Measurements from ENCODE around the gene ADAMTSL2. TPM values are rescaled to one million over a fixed set of nuclear protein-coding genes. Genes with fewer than 3 reads are reported as not detected.

The ADAMTSL2 gene
- total and polyA plus RNA-seq, 2 experiments from 2014 or later, result 1.5 to 2.2 TPM

GRCh38 chr9:133542002-133542401, 7.5 kb downstream of the ADAMTSL2 start:
- Histone ChIP-seq H3K27me3 (no peaks in the 10 kb centered on the region), H3K79me2 (no peaks in the 10 kb centered on the region), H3K27ac (no peak overlapping the region), H2AFZ (no peak overlapping the region), H3K9me3 (ENCODE audit: low read depth) (no peaks in the 10 kb centered on the region), H4K20me1 (ENCODE audit: insufficient read depth, poor library complexity, severe bottlenecking) (no peaks in the 10 kb centered on the region), H3K4me1 (ENCODE audit: insufficient read depth) (peaks cover 4% of the 10 kb centered on the region), H3K4me2 (no peak overlapping the region), H3K36me3 (replicated peaks; ENCODE audit: insufficient read depth, low read depth) (no peaks in the 10 kb centered on the region), H3K4me3 (no peak overlapping the region), H3K9me2 (replicated peaks; ENCODE audit: insufficient read depth) (no peaks in the 10 kb centered on the region)
- TF ChIP-seq EZH2 (IDR thresholded peaks at IDR 0.05; ENCODE audit: borderline replicate concordance) (no peak), EZH2phosphoT487 (IDR thresholded peaks at IDR 0.05; ENCODE audit: low read depth, severe bottlenecking, unreplicated experiment) (no peak), CTCF (IDR thresholded peaks at IDR 0.05; ENCODE audit: poor library complexity) (no peak)
- DNase-seq (ENCODE audit: low spot score), result no peak
- WGBS (ENCODE audit: low lambda C conversion rate, missing lambda C conversion rate), result 98% methylated on average over 12 of the region's 13 CpGs

DNA sequence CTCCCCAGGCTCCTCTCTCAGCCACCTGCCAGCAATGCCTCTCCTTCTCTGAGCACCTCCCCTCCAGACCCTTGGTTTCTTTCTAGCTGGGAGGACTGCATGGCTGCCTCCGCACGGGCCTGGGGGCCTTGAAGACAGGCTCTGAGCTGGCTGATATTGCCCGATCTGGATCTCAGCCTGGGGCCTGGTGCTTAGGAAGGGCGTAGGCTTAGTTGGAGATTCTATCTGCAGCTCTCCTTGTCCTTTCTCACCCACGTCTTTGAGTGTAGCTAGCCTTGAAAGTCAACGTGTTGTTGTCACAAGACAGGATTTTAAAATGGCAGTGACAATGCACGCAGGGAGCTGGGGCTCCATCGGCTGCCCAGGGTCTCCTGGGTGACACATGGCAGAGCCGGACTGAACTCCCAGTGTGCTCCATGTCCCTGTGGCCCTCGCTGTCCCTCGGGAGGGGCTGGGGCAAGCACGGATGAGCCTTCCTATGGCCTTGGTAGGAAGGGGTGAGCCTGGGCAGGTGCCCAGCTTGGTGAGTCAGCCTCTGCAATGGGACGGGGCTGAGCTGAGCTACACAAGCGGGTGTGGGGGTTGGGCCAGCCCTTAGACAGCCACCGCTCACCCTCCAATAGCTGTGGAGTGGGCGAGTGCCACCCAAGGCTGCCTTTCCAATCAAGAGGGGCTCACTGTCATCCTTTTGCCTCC, 9.4 kb downstream of the ADAMTSL2 start:
- 82% methylated on average over 16 of the region's 16 CpGs for WGBS (ENCODE audit: low lambda C conversion rate, missing lambda C conversion rate)

DNA sequence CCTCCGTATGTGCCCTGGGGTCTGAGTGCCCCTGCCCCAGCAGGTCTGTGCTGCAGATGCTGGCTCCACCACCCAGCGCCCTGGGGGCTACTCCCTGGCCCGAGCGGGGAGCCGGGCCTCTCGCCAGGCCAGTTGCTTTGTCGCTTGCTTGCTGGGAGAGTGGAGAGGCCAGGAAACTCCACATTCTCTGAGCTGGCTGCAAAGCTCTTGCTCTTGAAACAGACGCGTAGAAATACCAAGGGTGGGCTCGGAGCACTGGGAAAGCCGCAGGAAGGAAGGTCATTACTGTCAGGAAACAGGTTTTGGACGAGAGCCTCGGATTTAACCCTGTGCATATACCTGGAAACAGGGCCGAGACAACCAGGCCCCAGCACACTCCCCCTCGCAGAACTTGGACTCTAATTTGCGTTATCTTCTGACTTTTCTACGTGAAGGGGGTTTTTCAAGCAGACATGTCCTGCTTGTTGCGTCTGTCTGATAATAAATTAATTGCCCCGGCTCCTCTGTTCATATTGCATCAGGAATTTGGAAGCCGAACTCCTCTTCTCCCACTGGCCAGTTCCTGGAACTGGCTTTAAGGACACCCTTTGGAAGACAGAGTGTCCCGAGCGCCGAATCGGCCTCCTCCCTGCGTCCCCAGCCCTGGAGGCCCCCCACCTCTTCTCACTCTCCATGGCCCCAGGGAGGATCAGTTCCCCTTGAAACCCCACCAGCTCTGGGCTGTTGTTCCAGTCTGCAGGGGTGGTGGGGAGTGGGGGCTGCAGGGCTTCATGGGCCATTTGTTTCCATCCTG, 11.2 kb downstream of the ADAMTSL2 start:
- DNase-seq (ENCODE audit: low spot score), result no peak
- Histone ChIP-seq H3K4me1 (ENCODE audit: insufficient read depth) (peaks cover 4% of the 10 kb centered on the region), H2AFZ (no peak overlapping the region), H3K79me2 (no peaks in the 10 kb centered on the region), H3K27ac (no peak overlapping the region), H3K9me2 (replicated peaks; ENCODE audit: insufficient read depth) (no peaks in the 10 kb centered on the region), H4K20me1 (ENCODE audit: insufficient read depth, poor library complexity, severe bottlenecking) (no peaks in the 10 kb centered on the region), H3K4me3 (no peak overlapping the region), H3K36me3 (replicated peaks; ENCODE audit: insufficient read depth, low read depth) (no peaks in the 10 kb centered on the region), H3K27me3 (no peaks in the 10 kb centered on the region), H3K4me2 (no peak overlapping the region), H3K9me3 (ENCODE audit: low read depth) (no peaks in the 10 kb centered on the region)
- 58% methylated on average over 25 of the region's 25 CpGs for WGBS (ENCODE audit: low lambda C conversion rate, missing lambda C conversion rate)
- TF ChIP-seq EZH2phosphoT487 (IDR thresholded peaks at IDR 0.05; ENCODE audit: low read depth, severe bottlenecking, unreplicated experiment), result no peak
- no peak for TF ChIP-seq EZH2 (IDR thresholded peaks at IDR 0.05; ENCODE audit: borderline replicate concordance)
- TF ChIP-seq CTCF (IDR thresholded peaks at IDR 0.05; ENCODE audit: poor library complexity), result no peak

More for the DNA sequence above, 9.4 kb downstream of the ADAMTSL2 start:
- Histone ChIP-seq H3K4me3 (no peak overlapping the region), H3K27me3 (no peaks in the 10 kb centered on the region), H3K9me3 (ENCODE audit: low read depth) (no peaks in the 10 kb centered on the region), H2AFZ (no peak overlapping the region), H3K79me2 (no peaks in the 10 kb centered on the region), H3K9me2 (replicated peaks; ENCODE audit: insufficient read depth) (no peaks in the 10 kb centered on the region), H3K36me3 (replicated peaks; ENCODE audit: insufficient read depth, low read depth) (no peaks in the 10 kb centered on the region), H3K4me2 (no peak overlapping the region), H4K20me1 (ENCODE audit: insufficient read depth, poor library complexity, severe bottlenecking) (no peaks in the 10 kb centered on the region), H3K27ac (no peak overlapping the region), H3K4me1 (ENCODE audit: insufficient read depth) (peaks cover 4% of the 10 kb centered on the region)
- TF ChIP-seq EZH2 (IDR thresholded peaks at IDR 0.05; ENCODE audit: borderline replicate concordance) (no peak), EZH2phosphoT487 (IDR thresholded peaks at IDR 0.05; ENCODE audit: low read depth, severe bottlenecking, unreplicated experiment) (no peak), CTCF (IDR thresholded peaks at IDR 0.05; ENCODE audit: poor library complexity) (no peak)
- DNase-seq (ENCODE audit: low spot score), result no peak

Data from hepatocyte (in vitro differentiated cells).